Mesendoderm (in vitro differentiated cells): ENCODE data around the gene RAVER1. TPM values are rescaled to one million over a fixed set of nuclear protein-coding genes. Genes with fewer than 3 reads are reported as not detected.
"Not testable (repeated sequence)": the region's sequence is repeated elsewhere in the genome, so short reads cannot be mapped to it uniquely, and the experiment has no call there.

Experiments used
- DNase-seq: peaks from one replicate; pipeline ENCODE4 v3.0.0; 2013
- H2AK5ac ChIP-seq: 2 replicates; pipeline ENCODE4 v1.6.1; 2013; ENCODE audit warnings: low read length, inconsistent platforms
- H2BK120ac ChIP-seq: 2 replicates; pipeline ENCODE4 v1.6.1; 2013; ENCODE audit warnings: low read depth, mild to moderate bottlenecking, low read length, moderate library complexity, mixed read lengths
- H2BK15ac ChIP-seq: replicated peaks from 2 replicates; pipeline ENCODE4 v1.6.1; 2013; ENCODE audit warnings: low read depth, mild to moderate bottlenecking, moderate library complexity
- H2BK5ac ChIP-seq: 2 replicates; pipeline ENCODE4 v1.6.1; 2013; ENCODE audit warnings: low read length, inconsistent platforms
- H3K18ac ChIP-seq: 2 replicates; pipeline ENCODE4 v1.6.1; 2013; ENCODE audit warnings: mild to moderate bottlenecking, low read length, mixed read lengths
- H3K23ac ChIP-seq: one replicate; pipeline ENCODE4 v1.6.1; 2013; ENCODE audit warnings: low read length
- H3K27ac ChIP-seq: 2 replicates; pipeline ENCODE4 v1.5.1; 2013; ENCODE audit warnings: low read depth, mild to moderate bottlenecking, inconsistent platforms, low read length, moderate library complexity
- H3K27me3 ChIP-seq: 2 replicates; pipeline ENCODE4 v1.6.1; 2013; ENCODE audit warnings: low read length, control low read depth, mild to moderate bottlenecking, inconsistent platforms; ENCODE audit not compliant: insufficient read depth, poor library complexity
- H3K36me3 ChIP-seq: 2 replicates; pipeline ENCODE4 v1.6.1; 2013; ENCODE audit warnings: low read length, inconsistent platforms; ENCODE audit not compliant: control insufficient read depth, insufficient read depth
- H3K4ac ChIP-seq: one replicate; pipeline ENCODE4 v1.6.1; 2013; ENCODE audit warnings: low read depth, mild to moderate bottlenecking, low read length, moderate library complexity
- H3K4me1 ChIP-seq: 2 replicates; pipeline ENCODE4 v1.6.1; 2013; ENCODE audit warnings: low read depth, low read length, inconsistent platforms; ENCODE audit not compliant: control insufficient read depth
- H3K4me2 ChIP-seq: 2 replicates; pipeline ENCODE4 v1.6.1; 2013; ENCODE audit warnings: low read length
- H3K4me3 ChIP-seq: 2 replicates; pipeline ENCODE4 v1.5.1; 2013; ENCODE audit warnings: mild to moderate bottlenecking, low read length
- H3K56ac ChIP-seq: one replicate; pipeline ENCODE4 v1.6.1; 2013; ENCODE audit warnings: low read length
- H3K79me1 ChIP-seq: 2 replicates; pipeline ENCODE4 v1.6.1; 2013; ENCODE audit warnings: low read length, inconsistent platforms
- H3K79me2 ChIP-seq: 2 replicates; pipeline ENCODE4 v1.6.1; 2013; ENCODE audit warnings: mild to moderate bottlenecking, low read length; ENCODE audit not compliant: control insufficient read depth, insufficient read depth
- H3K9ac ChIP-seq: 2 replicates; pipeline ENCODE4 v1.6.1; 2013; ENCODE audit warnings: low read length, inconsistent platforms
- H4K5ac ChIP-seq: one replicate; pipeline ENCODE4 v1.6.1; 2013; ENCODE audit warnings: low read length
- H4K8ac ChIP-seq: one replicate; pipeline ENCODE4 v1.6.1; 2013; ENCODE audit warnings: low read depth, mild to moderate bottlenecking, control low read depth, low read length, moderate library complexity
- WGBS: extraction: QIAGEN DNeasy Blood & Tissue Kit; methylation state at CpG from one replicate; pipeline ENCODE4 v1.1.7; 2013; ENCODE audit warnings: low lambda C conversion rate, missing lambda C conversion rate; ENCODE audit not compliant: insufficient coverage; ENCODE audit errors: extremely low coverage; 5-methylcytosine and 5-hydroxymethylcytosine counted together
- polyA plus RNA-seq, 2 experiments: library from polyadenylated mRNA; stranded (reverse); fragments of 200-250 nt; gene quantifications; one replicate each; pipeline ENCODE4 v1.2.3, GENCODE V29; 2013

Gene RAVER1, protein sequence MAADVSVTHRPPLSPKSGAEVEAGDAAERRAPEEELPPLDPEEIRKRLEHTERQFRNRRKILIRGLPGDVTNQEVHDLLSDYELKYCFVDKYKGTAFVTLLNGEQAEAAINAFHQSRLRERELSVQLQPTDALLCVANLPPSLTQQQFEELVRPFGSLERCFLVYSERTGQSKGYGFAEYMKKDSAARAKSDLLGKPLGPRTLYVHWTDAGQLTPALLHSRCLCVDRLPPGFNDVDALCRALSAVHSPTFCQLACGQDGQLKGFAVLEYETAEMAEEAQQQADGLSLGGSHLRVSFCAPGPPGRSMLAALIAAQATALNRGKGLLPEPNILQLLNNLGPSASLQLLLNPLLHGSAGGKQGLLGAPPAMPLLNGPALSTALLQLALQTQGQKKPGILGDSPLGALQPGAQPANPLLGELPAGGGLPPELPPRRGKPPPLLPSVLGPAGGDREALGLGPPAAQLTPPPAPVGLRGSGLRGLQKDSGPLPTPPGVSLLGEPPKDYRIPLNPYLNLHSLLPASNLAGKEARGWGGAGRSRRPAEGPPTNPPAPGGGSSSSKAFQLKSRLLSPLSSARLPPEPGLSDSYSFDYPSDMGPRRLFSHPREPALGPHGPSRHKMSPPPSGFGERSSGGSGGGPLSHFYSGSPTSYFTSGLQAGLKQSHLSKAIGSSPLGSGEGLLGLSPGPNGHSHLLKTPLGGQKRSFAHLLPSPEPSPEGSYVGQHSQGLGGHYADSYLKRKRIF
- polyA plus RNA-seq (2013, experiment 1 of 2), result 54.4 TPM
- polyA plus RNA-seq (2013, experiment 2 of 2), result 53.6 TPM

DNA sequence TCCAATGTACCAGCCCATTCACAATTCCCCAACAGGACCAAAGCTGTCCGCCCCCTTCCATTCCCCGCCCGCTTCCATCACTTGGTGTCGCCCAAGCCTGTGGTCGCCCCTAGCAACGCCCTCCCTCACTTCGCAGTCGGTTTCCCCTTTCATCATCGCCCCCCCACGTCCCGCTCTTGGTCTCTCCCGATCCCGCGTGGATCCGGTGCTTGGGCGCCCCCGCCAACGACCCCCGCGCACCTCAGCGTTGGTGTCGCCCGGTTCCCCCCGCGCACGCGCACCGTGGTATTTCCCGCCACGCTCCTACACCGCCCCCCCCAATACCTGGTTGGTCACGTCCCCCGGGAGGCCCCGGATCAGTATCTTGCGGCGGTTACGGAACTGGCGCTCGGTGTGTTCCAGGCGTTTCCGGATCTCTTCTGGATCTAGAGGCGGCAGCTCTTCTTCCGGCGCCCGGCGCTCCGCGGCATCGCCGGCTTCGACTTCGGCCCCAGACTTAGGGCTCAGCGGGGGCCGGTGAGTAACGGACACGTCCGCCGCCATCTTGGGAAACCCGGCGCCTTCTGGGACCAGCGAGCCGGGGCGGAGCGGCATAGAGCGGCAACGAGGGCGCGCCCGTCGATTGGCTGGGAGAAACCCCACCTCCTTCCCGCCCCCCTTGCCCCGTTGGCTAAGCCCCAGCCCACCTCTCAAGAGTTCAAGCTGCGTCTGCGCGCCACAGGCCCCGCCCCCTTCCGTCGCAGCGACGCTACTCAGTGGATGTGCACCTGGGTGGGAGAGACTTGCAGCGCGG is at the start of gene RAVER1:
Gene RAVER1, minus strand, starts transcription at position 565 of the 793 bp plus-strand sequence. Its CDS starts 22 bp downstream, at position 543.
- no peak within 1 kb of the TSS for H3K23ac ChIP-seq
- peak within 1 kb of the TSS; percentile 80 for H3K9ac ChIP-seq
- no CpG with 5 or more reads among the region's 82 CpGs for WGBS
- peak within 1 kb of the TSS; percentile 61 for H3K4ac ChIP-seq
- H3K79me1 ChIP-seq, result peaks cover 11% of the 10 kb centered on the region
- H3K4me3 ChIP-seq, result peak within 1 kb of the TSS; percentile 74
- no peak within 1 kb of the TSS for H2BK120ac ChIP-seq
- no peak within 1 kb of the TSS for H2AK5ac ChIP-seq
- peak within 1 kb of the TSS; percentile 92 for H3K56ac ChIP-seq
- no peak within 1 kb of the TSS for H2BK5ac ChIP-seq
- peak within 1 kb of the TSS; percentile 66 for H3K18ac ChIP-seq
- DNase-seq, result peak; percentile 98
- peaks cover 17% of the 10 kb centered on the region for H3K79me2 ChIP-seq
- H3K4me2 ChIP-seq, result peak within 1 kb of the TSS; percentile 73
- H3K36me3 ChIP-seq, result no peaks in the 10 kb centered on the region
- H4K5ac ChIP-seq, result no peak within 1 kb of the TSS
- H2BK15ac ChIP-seq, result no peak within 1 kb of the TSS
- H3K27me3 ChIP-seq, result no peaks in the 10 kb centered on the region
- H4K8ac ChIP-seq, result no peak within 1 kb of the TSS
- peak within 1 kb of the TSS; percentile 64 for H3K27ac ChIP-seq
- H3K4me1 ChIP-seq, result peaks cover 3% of the 10 kb centered on the region

DNA sequence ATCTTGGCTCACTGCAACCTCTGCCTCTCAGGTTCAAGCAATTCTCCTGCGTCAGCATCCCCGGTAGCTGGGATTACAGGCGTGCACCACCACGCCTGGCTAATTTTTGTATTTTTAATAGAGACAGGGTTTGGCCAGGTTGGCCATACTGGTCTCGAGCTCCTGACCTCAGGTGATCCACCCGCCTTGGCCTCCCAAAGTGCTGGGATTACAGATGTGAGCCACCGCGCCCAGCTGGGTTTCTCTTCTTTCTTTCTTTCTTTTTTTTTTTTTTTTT is 49.8 kb upstream of the RAVER1 start:
- H3K56ac ChIP-seq, H2AK5ac ChIP-seq, H3K4me3 ChIP-seq, H2BK15ac ChIP-seq, H3K9ac ChIP-seq, H4K5ac ChIP-seq, H3K18ac ChIP-seq, H3K27ac ChIP-seq, DNase-seq, H3K4ac ChIP-seq, H4K8ac ChIP-seq, H3K79me1 ChIP-seq, H3K36me3 ChIP-seq, H3K4me1 ChIP-seq, H3K27me3 ChIP-seq, H3K79me2 ChIP-seq, H3K23ac ChIP-seq, H3K4me2 ChIP-seq, H2BK5ac ChIP-seq, H2BK120ac ChIP-seq: not testable (repeated sequence)
- no CpG with 5 or more reads among the region's 8 CpGs for WGBS

DNA sequence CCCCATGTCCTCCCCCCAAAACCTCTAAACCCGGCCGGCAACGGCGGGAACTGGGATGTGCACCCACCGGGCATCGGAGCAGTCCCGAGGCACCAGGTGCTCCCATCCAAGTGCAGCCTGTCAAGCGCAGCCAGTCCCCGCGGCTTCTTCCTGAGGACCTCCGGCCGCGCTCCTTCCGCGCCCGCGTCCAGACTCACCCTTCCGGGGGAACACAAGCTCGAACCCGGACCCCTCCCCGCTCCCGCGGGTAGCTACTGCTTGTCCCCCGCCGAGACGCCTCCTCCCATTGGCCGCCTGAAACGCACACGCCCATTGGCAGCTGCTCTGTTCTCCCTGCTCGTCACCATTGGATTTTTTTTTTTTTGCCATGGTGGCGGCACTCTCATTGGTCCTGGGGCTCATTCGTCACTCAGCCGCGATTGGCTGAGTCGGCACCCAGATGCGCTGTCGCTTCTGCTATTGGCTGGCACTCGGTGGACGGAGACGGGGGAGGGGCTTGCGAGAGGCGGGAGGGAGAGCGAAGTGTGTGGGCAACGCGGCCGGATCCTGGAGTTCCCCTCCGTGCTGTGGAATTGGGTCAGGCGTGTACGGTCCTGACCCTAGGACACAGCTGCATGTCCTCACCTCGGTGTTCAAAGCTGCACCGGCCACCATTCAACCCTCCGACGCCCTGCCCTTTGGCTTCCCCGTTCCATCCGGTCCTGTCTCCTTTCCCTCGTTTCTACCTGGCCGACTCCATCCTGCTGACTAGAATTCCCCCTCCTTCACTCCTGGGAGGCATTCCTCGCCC is 47.2 kb upstream of the RAVER1 start, which contains the start of gene TYK2:
Gene TYK2, minus strand, starts transcription at position 260 of the 790 bp plus-strand sequence. CDS start 2,166 bp downstream, outside the sequence.
- Histone ChIP-seq H3K27ac (peak within 1 kb of the TSS; percentile 13), H3K4ac (peak within 1 kb of the TSS; percentile 85)
- WGBS, result no CpG with 5 or more reads among the region's 58 CpGs

DNA sequence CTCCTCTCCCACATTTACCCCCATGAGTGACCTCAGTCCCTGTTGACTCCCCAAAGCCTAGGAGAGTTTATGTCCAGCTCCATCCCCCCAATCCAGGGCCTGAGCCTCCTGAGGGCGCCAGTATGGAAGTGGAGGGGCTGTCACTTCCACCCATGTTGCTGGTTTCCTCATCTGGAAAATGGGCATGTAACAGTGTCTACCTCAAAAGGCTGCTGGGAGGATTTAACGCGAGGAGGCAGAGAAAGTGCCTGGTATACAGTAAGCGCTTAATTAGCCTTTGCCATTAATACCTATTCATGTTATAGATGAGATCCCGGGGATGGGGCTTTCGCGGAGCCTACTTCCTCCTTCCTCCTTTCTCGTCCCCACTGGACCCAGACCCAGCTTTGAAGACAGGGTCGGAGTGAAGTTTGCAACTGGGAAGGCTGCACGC is 46.6 kb upstream of the RAVER1 start:
- H2BK120ac ChIP-seq, result no peak overlapping the region
- peaks cover 3% of the 10 kb centered on the region for H3K79me2 ChIP-seq
- H3K27me3 ChIP-seq, result no peaks in the 10 kb centered on the region
- H3K9ac ChIP-seq, result peak overlapping the region; percentile 96
- no peak overlapping the region for H4K8ac ChIP-seq
- H3K27ac ChIP-seq, result peak overlapping the region; percentile 13
- no peak overlapping the region for H2BK15ac ChIP-seq
- H3K79me1 ChIP-seq, result peaks cover 4% of the 10 kb centered on the region
- peak overlapping the region; percentile 95 for H3K4me3 ChIP-seq
- peak overlapping the region; percentile 89 for H3K4me2 ChIP-seq
- H3K18ac ChIP-seq, result peak overlapping the region; percentile 73
- no CpG with 5 or more reads among the region's 10 CpGs for WGBS
- DNase-seq, result no peak
- peak overlapping the region; percentile 24 for H4K5ac ChIP-seq
- H3K4ac ChIP-seq, result peak overlapping the region; percentile 85
- no peak overlapping the region for H2AK5ac ChIP-seq
- H2BK5ac ChIP-seq, result no peak overlapping the region
- H3K56ac ChIP-seq, result peak overlapping the region; percentile 97
- peak overlapping the region; percentile 15 for H3K23ac ChIP-seq
- no peaks in the 10 kb centered on the region for H3K36me3 ChIP-seq
- peaks cover 5% of the 10 kb centered on the region for H3K4me1 ChIP-seq

More for the DNA sequence above, 47.2 kb upstream of the RAVER1 start, which contains the start of gene TYK2:
- DNase-seq, result peak; percentile 99
- Histone ChIP-seq H3K79me1 (peaks cover 4% of the 10 kb centered on the region), H3K79me2 (peaks cover 3% of the 10 kb centered on the region), H4K8ac (no peak within 1 kb of the TSS), H3K9ac (peak within 1 kb of the TSS; percentile 99), H2BK15ac (no peak within 1 kb of the TSS), H3K18ac (peak within 1 kb of the TSS; percentile 73), H3K27me3 (no peaks in the 10 kb centered on the region), H2BK120ac (no peak within 1 kb of the TSS), H2BK5ac (peak within 1 kb of the TSS; percentile 91), H3K56ac (peak within 1 kb of the TSS; percentile 100), H3K4me1 (peaks cover 5% of the 10 kb centered on the region), H3K23ac (peak within 1 kb of the TSS; percentile 85), H2AK5ac (no peak within 1 kb of the TSS), H3K4me2 (peak within 1 kb of the TSS; percentile 100), H3K4me3 (peak within 1 kb of the TSS; percentile 95), H4K5ac (peak within 1 kb of the TSS; percentile 24), H3K36me3 (no peaks in the 10 kb centered on the region)

DNA sequence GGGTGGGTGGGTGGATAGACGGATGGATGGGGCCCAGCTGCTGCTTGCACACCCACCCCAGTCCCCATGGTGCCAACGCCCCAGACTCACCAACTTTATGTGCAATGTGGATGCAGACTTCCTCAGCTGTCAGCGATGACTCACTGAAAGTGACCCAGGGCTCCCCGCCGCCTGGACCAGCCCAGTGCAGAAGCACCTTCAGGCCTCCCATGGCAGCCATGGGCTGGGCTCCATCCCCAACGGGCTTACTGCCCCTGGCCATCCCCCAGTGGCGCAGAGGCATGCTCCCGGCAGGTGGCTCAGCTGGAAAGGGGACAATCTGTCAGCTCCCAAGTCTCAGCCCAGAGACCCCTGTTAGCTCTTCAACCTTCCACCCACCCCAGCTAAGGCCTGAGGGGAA is 44.8 kb upstream of the RAVER1 start:
- Histone ChIP-seq H2BK120ac (no peak overlapping the region), H3K4me3 (no peak overlapping the region), H3K4ac (no peak overlapping the region), H3K79me2 (peaks cover 3% of the 10 kb centered on the region), H3K27ac (no peak overlapping the region), H3K4me2 (no peak overlapping the region), H3K9ac (no peak overlapping the region), H3K18ac (no peak overlapping the region), H4K5ac (no peak overlapping the region), H2AK5ac (no peak overlapping the region), H3K23ac (no peak overlapping the region), H4K8ac (no peak overlapping the region), H3K56ac (no peak overlapping the region), H3K27me3 (no peaks in the 10 kb centered on the region), H3K79me1 (peaks cover 4% of the 10 kb centered on the region), H3K36me3 (no peaks in the 10 kb centered on the region), H2BK5ac (no peak overlapping the region), H2BK15ac (no peak overlapping the region), H3K4me1 (peaks cover 5% of the 10 kb centered on the region)
- WGBS, result no CpG with 5 or more reads among the region's 8 CpGs
- no peak for DNase-seq
